Medulla oblongata (tissue), 1 donor: ENCODE measurements around the gene RPS6KA2.
"Not testable (repeated sequence)": the region's sequence is repeated elsewhere in the genome, so short reads cannot be mapped to it uniquely, and the experiment has no call there.

Experiments used
- DNase-seq: peaks from one replicate; pipeline ENCODE4 v3.0.0-alpha.2; 2015; ENCODE audit errors: extremely low spot score

Gene RPS6KA2

GRCh38 chr6:166591961-166592520 is 35.0 kb downstream of the RPS6KA2 start:
- DNase-seq = no peak

GRCh38 chr6:166591026-166591425 is 36.0 kb downstream of the RPS6KA2 start:
- DNase-seq = no peak

GRCh38 chr6:166589786-166590574 is 37.1 kb downstream of the RPS6KA2 start:
- DNase-seq = no peak

- no peak for DNase-seq
Observed at GRCh38 chr6:166589337-166589731, 37.7 kb downstream of the RPS6KA2 start.

- DNase-seq = no peak
Observed at GRCh38 chr6:166588691-166589336, 38.2 kb downstream of the RPS6KA2 start.

DNA sequence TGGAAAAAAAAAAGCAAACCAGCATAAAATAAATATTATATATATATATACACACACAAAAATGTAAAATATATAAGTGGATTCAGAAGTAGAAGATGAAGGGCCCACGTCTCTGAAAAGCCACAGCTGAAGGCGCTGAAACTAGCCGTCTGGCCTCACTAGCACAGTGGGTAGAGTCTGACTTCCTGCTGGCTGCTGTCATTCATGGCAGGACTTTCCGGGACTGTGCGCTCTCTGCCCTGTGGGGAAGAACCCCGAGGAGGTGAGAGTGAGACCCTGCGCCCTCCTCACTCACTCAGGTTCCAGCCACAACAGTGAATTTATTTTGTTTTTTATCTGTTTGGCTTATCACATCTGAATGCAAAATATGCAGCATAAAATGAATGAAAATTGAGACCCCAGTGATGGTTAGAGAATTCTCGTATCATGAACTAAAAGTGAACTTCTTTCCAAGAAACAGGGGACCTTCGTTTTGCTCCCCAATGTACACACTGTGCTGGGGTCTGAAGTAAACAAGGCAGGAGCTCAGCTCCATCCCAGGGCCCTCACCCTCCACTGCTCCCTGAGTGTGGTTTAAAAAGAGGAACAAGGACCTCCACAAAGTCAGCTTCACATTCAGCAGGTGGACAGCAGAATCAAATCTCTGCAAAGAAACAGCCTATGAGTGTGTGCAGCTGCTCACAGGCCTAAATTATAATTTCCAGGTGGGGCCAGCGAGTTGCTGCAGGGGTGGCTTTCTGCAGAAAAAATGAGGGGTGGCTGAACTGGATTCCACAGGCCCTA is 39.2 kb downstream of the RPS6KA2 start:
- no peak for DNase-seq

GRCh38 chr6:166586424-166587156 is 40.5 kb downstream of the RPS6KA2 start, which contains the start of gene RAMACL:
Gene RAMACL, minus strand, starts transcription at chr6:166586678. Its CDS starts 201 bp downstream, at chr6:166586477.
- no peak for DNase-seq

DNA sequence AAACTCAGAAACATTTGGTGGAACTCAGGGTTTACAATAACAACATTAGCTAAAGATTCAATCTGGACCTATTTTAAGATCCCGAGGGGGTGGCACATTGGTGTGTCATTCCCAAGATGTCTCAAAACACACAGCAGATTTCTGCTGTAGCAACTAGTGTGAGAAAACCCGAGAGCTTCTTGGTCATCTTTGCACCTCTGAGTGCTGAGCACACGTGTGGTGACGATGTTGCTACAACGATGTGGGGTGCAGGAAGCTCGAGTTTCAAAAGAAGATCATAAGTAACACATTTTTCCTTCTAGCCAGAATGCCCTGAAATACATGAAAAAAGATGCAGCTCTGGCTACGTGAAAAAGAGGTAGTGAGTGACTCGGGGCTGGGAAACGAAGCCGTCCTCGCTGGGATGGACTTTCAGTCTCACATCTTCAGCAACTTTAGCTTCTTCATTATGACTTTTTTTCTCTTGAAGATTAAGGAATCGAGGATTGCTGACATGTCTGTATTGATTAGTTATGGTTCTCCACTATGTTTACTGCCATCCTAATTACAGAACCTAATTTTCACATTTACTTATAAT is 42.1 kb downstream of the RPS6KA2 start:
- DNase-seq = no peak

GRCh38 chr6:166584155-166584554 is 42.9 kb downstream of the RPS6KA2 start:
- DNase-seq = no peak

DNA sequence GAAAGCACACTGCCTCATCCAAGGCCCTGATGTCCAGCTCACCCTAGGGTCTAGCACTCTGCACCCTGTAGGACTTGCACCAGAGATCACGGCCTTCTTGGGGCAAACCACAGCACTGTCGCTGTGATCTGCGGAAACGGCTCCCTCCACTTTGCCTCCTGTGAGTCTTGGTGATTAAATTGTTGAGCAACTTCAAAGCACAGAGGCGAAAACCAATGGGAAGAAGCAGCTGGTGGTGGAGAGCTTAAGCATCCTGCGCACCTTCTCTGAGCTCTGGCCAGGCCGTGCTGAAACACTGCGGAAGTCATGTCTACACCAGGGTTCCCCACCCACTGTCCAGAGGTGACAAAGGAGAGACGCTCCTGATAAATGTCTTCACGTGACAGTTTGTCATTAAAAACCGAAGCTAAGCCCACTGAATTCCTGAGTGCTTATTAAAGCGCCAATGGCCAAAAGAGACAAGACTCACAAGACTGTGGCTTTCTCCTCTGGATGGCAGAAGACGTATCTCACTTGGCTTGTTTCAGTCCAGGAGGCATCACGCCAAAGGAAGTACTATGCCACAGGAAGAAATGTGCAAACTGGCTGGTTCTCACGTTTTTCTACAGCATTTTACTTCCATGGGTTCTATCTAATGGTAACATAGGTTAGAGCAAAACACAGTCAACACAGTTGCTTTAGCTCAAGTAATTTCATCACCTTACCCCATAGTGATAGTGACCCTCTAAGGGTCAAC is 43.7 kb downstream of the RPS6KA2 start:
- DNase-seq = no peak

GRCh38 chr6:166582258-166582657 is 44.8 kb downstream of the RPS6KA2 start:
- DNase-seq = no peak

- not testable (repeated sequence) for DNase-seq
Observed at GRCh38 chr6:166581801-166582200, 45.2 kb downstream of the RPS6KA2 start.

DNA sequence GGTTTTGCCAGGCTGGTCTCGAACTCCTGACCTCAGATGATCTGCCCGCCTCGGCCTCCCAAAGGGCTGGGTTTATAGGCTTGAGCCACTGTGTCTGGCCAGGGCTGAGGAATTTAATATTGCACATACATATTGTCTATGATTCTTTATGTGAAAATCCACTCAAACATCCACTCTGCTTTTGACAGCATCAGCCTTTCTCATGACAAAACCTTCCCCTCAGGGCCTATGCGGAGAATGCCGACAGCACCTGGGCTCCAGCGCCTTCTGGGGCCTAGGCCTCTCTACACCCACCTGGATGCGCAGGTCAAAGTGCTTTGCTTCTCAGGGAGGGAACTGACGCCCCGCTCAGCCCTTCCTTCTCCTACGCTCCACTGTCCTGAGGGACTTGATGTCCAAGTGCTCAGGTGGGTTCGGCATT is 46.0 kb downstream of the RPS6KA2 start:
- no peak for DNase-seq

GRCh38 chr6:166580076-166581050 is 46.7 kb downstream of the RPS6KA2 start:
- no peak for DNase-seq

- DNase-seq = no peak
Observed at GRCh38 chr6:166579237-166579850, 47.7 kb downstream of the RPS6KA2 start.

- DNase-seq = no peak
Observed at GRCh38 chr6:166578536-166579236, 48.4 kb downstream of the RPS6KA2 start.

DNA sequence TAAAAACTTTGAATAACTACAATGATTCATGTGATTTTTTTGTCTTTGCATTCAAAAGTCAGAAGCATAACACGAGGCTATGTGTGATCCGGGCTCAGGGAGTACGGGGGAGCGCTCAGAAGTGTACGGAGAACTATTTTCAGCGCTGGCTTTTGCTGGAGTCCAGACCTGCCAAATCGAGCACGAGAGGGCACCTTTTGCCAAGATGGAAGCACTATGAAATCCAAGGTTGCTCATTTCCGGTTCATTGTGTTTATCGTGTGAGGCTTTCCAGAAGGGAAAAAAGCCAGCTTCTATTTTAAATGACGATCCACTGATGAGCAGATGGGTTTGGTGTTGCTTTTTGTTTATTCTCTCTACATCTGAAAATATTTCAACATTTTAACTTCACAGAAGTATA is 51.8 kb downstream of the RPS6KA2 start:
- DNase-seq = no peak
